ENCODE measurements around the gene USP9X.

The USP9X gene

DNA sequence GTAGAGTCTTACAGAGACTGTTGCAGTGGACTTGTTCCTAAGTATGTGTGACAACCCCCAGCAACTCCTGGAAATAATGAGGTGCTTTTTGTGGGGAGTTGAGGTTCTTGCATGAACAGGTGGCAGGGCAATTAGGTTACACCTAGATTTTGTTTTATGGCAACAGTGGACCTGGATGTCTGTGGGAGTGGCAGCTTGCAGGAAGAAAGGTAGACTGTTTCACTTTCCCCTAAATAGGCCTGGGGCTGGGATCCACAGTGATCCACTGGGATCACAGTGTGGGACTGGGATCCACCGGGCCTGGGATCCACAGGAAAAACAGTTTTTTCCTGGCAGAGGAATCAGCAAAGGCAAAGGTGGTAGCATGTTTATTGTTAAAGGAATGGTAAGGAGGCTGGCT lies 18.3 kb upstream of the USP9X start:
- H3K79me2 ChIP-seq (ENCODE audit: insufficient read depth, low read depth): no peaks in the 10 kb centered on the region
- TF ChIP-seq, protein P1, sequence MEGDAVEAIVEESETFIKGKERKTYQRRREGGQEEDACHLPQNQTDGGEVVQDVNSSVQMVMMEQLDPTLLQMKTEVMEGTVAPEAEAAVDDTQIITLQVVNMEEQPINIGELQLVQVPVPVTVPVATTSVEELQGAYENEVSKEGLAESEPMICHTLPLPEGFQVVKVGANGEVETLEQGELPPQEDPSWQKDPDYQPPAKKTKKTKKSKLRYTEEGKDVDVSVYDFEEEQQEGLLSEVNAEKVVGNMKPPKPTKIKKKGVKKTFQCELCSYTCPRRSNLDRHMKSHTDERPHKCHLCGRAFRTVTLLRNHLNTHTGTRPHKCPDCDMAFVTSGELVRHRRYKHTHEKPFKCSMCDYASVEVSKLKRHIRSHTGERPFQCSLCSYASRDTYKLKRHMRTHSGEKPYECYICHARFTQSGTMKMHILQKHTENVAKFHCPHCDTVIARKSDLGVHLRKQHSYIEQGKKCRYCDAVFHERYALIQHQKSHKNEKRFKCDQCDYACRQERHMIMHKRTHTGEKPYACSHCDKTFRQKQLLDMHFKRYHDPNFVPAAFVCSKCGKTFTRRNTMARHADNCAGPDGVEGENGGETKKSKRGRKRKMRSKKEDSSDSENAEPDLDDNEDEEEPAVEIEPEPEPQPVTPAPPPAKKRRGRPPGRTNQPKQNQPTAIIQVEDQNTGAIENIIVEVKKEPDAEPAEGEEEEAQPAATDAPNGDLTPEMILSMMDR (conservative IDR thresholded peaks at IDR 0.05; ENCODE audit: low read depth, low read length): no peak

DNA sequence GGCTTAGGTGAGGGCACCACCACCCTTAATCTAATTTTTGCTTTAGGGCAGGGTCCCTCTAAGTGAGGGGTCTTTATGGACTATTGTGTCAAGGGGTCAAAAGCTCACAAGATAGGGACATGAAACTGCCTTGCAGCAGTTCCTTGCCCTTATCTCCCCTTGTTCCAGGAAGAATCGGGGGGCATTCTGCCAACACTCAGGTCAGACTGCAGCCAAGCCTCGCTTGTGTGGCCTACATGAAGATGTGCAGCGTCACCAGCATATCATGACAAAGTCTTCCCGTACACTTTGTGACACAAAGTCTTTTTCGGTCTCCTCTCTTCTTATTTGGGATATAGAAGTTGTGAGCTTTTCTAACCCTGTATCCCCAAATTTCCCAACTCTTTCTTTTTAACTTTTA lies 17.5 kb upstream of the USP9X start:
- no peak overlapping the region for H3K4me3 ChIP-seq (IDR thresholded peaks at IDR 0.05; ENCODE audit: insufficient read depth, low read depth, low read length)
- H3K4me1 ChIP-seq (ENCODE audit: low read depth, poor library complexity, severe bottlenecking): no peaks in the 10 kb centered on the region
- no peak overlapping the region for H3K4me2 ChIP-seq
- H3K9ac ChIP-seq: no peak overlapping the region
- TF ChIP-seq, protein P1 (conservative IDR thresholded peaks at IDR 0.05; ENCODE audit: low read depth, low read length): no peak
- no peak overlapping the region for H2AFZ ChIP-seq (ENCODE audit: low read depth)
- H3K27ac ChIP-seq: no peak overlapping the region
- H3K79me2 ChIP-seq (ENCODE audit: insufficient read depth, low read depth): no peaks in the 10 kb centered on the region
- no peaks in the 10 kb centered on the region for H4K20me1 ChIP-seq (ENCODE audit: insufficient read depth)
- H3K36me3 ChIP-seq (ENCODE audit: insufficient read depth): no peaks in the 10 kb centered on the region
- H3K27me3 ChIP-seq (ENCODE audit: insufficient read depth, low read depth): no peaks in the 10 kb centered on the region

More for the DNA sequence above, 18.3 kb upstream of the USP9X start:
- Histone ChIP-seq H3K4me2 (no peak overlapping the region), H3K4me3 (IDR thresholded peaks at IDR 0.05; ENCODE audit: insufficient read depth, low read depth, low read length) (no peak overlapping the region), H3K27ac (no peak overlapping the region), H4K20me1 (ENCODE audit: insufficient read depth) (no peaks in the 10 kb centered on the region), H3K36me3 (ENCODE audit: insufficient read depth) (no peaks in the 10 kb centered on the region), H3K9ac (no peak overlapping the region), H3K27me3 (ENCODE audit: insufficient read depth, low read depth) (no peaks in the 10 kb centered on the region), H2AFZ (ENCODE audit: low read depth) (no peak overlapping the region), H3K4me1 (ENCODE audit: low read depth, poor library complexity, severe bottlenecking) (no peaks in the 10 kb centered on the region)

DNA sequence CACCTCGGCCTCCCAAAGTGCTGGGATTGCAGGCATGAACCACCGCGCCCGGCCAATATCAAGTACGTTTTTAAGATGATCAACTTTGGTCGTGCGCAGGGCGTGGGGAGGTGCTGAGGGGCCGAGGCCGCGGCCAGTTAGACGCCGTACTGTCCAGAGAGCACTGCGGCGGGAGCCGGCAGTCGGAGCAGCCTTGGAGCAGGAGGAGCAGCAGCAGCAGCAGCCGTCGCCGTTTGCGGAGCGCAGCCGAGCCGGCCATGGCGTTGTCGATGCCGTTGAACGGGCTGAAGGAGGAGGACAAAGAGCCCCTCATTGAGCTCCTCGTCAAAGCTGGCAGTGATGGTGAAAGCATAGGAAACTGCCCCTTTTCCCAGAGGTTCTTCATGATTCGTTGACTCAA lies 8.5 kb upstream of the USP9X start:
- no peak overlapping the region for H2AFZ ChIP-seq (ENCODE audit: low read depth)
- no peak overlapping the region for H3K27ac ChIP-seq
- no peak overlapping the region for H3K4me3 ChIP-seq (IDR thresholded peaks at IDR 0.05; ENCODE audit: insufficient read depth, low read depth, low read length)
- H3K4me2 ChIP-seq: no peak overlapping the region
- no peaks in the 10 kb centered on the region for H4K20me1 ChIP-seq (ENCODE audit: insufficient read depth)
- H3K4me1 ChIP-seq (ENCODE audit: low read depth, poor library complexity, severe bottlenecking): no peaks in the 10 kb centered on the region
- no peaks in the 10 kb centered on the region for H3K36me3 ChIP-seq (ENCODE audit: insufficient read depth)
- H3K9ac ChIP-seq: no peak overlapping the region
- no peaks in the 10 kb centered on the region for H3K27me3 ChIP-seq (ENCODE audit: insufficient read depth, low read depth)
- no peaks in the 10 kb centered on the region for H3K79me2 ChIP-seq (ENCODE audit: insufficient read depth, low read depth)
- TF ChIP-seq, protein P1 (conservative IDR thresholded peaks at IDR 0.05; ENCODE audit: low read depth, low read length): no peak

DNA sequence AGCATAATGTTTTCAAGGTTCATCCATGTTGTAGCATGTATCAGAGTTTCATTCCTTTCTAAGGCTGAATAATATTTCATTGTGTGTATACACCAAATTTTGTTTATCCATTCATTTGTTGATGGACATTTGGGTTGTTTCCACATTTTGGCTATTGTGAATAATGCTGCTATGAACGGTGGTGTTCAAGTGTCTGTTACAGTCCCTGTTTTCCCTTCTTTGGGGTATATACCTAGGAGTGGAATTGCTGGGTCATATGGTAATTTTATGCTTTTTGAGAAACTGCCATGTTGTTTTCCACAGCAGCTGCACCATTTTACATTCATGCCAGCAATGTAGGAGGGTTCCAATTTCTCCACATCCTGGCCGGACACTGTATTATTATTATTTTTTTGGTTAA lies 3.4 kb upstream of the USP9X start:
- no peak overlapping the region for H2AFZ ChIP-seq (ENCODE audit: low read depth)
- no peak overlapping the region for H3K9ac ChIP-seq
- H3K4me1 ChIP-seq (ENCODE audit: low read depth, poor library complexity, severe bottlenecking): peaks cover 8% of the 10 kb centered on the region
- TF ChIP-seq, protein P1 (conservative IDR thresholded peaks at IDR 0.05; ENCODE audit: low read depth, low read length): no peak
- no peak overlapping the region for H3K4me2 ChIP-seq
- peaks cover 8% of the 10 kb centered on the region for H3K79me2 ChIP-seq (ENCODE audit: insufficient read depth, low read depth)
- H3K27me3 ChIP-seq (ENCODE audit: insufficient read depth, low read depth): no peaks in the 10 kb centered on the region
- H4K20me1 ChIP-seq (ENCODE audit: insufficient read depth): no peaks in the 10 kb centered on the region
- no peak overlapping the region for H3K4me3 ChIP-seq (IDR thresholded peaks at IDR 0.05; ENCODE audit: insufficient read depth, low read depth, low read length)
- H3K27ac ChIP-seq: no peak overlapping the region
- H3K36me3 ChIP-seq (ENCODE audit: insufficient read depth): no peaks in the 10 kb centered on the region

All from KMS-11 (cell line).